Stomach (tissue), 4 donors: ENCODE data around the gene FOXP3.

Experiments
- CTCF ChIP-seq, 7 experiments: fragments of 450-650 bp in 4 of 7; fragments of 200-600 bp in 3 of 7; sonication (generic) in 3 of 7; IDR thresholded peaks; one replicate each; pipeline ENCODE4 v1.5.1; 2016 to 2019; ENCODE audit warnings: antibody characterized with exemption in 7 of 7, control low read depth in 2 of 7, mild to moderate bottlenecking in 1 of 7
- POLR2AphosphoS5 ChIP-seq, 3 donors: sonication (generic); formaldehyde crosslinking; IDR thresholded peaks; one replicate each; pipeline ENCODE4 v1.6.1; 2016; ENCODE audit warnings: antibody characterized with exemption in 3 of 3

DNA sequence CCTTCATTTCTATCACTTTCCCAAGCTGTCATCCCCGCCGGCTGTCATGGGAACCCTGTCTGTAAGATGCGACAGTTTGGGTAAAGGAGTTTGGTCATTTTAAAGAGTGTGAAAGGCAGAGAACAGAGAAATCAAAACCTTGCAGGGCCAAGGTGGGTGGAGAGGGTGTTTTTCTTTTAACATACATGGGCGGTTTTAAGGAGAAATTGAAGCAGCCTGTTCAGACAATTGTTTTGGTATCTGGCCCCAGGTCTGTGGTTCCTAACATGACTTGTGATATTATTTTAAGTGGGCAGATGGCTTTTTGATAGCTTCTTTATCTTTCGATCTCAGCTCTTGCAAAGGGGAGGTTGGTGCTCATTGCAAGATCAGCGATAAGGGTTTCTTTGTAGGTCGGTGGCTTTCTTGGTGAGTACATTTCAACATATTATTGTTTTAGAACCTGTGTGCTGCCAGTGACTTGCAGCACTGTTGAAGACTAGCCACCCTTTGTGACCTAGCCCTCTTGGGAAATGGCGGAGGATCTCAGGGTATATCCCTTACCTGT lies 8.7 kb upstream of the FOXP3 start:
- TF ChIP-seq CTCF (IDR thresholded peaks at IDR 0.05): no peak
- TF ChIP-seq POLR2AphosphoS5 (IDR thresholded peaks at IDR 0.05): no peak
